Epithelial cell of alveolus of lung (primary cell): ENCODE measurements around the gene AKIP1. TPM values are rescaled to one million over a fixed set of nuclear protein-coding genes. Genes with fewer than 3 reads are reported as not detected.

Experiments used
- total RNA-seq: library from RNA; depleted of rRNA; stranded (reverse); fragments of >200 nt; gene quantifications from 2 replicates; pipeline ENCODE4 v1.2.1, GENCODE V29; 2015

AKIP1 gene, protein sequence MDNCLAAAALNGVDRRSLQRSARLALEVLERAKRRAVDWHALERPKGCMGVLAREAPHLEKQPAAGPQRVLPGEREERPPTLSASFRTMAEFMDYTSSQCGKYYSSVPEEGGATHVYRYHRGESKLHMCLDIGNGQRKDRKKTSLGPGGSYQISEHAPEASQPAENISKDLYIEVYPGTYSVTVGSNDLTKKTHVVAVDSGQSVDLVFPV
- 25.0 and 38.0 TPM in 2 replicates for total RNA-seq

DNA sequence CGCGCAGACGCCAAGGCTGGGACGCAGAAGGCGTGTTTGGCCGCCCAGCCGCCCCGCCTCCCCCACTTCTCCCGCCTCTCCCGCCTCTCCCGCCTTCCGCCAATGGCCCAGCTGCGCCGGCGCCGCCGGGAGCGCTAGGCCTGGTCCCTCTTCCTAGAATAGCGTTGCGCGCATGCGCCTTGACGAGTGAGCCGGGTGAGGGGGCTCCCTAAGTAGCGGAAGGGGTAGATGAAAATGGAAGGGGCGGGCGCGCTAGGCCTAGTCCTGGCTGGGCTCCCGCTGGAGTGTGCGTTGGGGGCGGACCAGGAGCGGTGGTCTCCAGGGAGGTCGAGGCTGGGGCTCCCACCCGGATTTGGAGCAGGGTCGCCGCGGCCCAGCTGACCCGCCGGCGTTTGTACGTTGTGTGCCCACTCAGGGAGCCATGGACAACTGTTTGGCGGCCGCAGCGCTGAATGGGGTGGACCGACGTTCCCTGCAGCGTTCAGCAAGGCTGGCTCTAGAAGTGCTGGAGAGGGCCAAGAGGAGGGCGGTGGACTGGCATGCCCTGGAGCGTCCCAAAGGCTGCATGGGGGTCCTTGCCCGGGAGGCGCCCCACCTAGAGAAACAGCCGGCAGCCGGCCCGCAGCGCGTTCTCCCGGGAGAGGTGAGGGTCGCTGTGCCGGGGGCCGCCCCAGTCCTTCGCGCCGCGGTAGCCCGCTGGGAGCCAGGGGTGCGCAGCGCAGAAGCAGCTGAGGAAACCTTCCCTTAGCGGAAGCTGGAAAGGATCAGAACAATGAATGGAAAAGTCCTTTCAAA, at the start of gene AKIP1:
AKIP1 (plus strand) TSS at position 161 of the 795 bp plus-strand sequence; CDS start at position 422, 261 bp downstream.

GRCh38 chr11:8932564-8933180, 21.7 kb downstream of the AKIP1 start, which contains the start of gene C11orf16:
TSS of gene C11orf16 (minus strand) at chr11:8932947. CDS start at chr11:8932308, 639 bp downstream.

DNA sequence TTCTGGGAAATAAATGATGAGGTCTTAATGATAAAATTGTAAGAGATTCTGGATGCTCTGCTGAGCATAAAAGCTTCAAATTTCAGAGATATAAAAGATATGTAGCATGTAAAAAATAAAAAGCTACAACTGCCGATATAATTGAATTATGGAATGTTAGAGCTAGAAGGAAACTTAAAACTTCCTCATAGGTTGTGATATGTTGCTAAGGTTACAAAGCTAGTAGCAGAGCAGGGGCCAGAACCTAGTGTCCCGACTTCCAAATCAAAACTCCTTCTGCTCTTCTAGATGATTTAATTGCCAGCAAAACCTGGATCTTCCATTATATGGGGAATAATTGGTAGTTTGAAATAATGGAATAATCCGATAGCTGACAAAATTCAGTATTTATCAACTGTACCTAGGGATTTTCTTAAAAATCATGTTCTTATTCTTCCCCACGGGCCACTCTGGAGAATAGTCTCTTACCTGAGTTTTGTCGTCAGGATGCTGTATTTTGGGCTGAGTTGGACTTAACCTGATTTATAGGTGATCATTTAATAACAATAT, 31.6 kb downstream of the AKIP1 start, which contains the start of gene ASCL3:
ASCL3 (minus strand) TSS at position 499 of the 549 bp plus-strand sequence. CDS start 4,855 bp downstream, outside the sequence.

DNA sequence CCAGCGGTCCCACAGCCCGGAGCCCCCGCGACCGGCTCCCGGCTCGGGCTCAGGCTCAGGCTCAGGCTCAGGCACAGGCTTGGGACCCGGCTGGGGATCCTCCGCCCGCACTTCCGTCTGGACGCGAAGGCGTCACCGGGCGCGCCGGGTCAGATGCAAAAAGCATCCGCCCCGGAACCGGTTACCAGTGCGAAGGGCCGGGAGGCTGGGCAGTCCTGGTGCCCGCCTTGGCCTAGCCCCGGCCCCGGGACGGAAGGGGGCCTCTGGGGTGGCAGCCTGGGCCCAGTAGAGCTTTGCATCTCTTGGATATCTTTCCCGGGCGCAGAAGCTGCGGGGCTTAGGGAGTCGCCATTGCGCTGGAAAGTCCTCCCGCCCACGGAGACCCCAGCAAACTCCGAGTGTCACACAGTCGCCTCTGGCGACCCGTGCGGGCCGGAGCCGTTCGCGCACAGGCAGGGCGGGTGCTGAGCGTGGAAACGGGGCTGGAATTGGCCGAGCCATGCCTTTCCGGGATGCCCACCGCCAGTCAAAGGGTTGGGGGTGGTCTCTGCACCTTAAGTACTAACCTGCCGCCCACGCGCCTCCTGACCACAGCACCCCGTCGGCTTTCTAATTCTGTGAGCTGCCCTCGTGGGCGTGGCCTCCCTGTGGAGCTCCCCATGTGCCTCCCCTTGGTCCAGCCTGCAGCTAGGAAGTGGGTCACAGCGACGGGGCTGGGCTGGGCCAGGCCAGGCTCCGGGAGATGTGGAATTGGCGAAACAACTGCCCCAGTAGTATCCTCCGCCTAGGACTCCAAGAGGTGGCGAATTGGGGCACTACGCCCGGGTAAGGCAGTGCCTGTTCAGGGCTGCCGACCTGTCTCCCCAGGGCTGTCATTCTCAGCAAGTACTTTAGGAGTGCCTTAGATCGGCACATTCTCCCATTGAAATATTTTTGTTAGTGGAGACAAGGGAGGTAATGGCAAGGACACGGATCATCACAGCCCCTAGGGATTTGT, 53.6 kb downstream of the AKIP1 start, which contains the start of gene TMEM9B:
TMEM9B (minus strand) TSS at position 119 of the 997 bp plus-strand sequence. CDS start 129 bp downstream, outside the sequence.

Other genes starting within 250 kb of the AKIP1 start
- gene TRIM66, start 228.5 kb upstream of the AKIP1 start, total RNA-seq: 2.5 and 5.8 TPM in 2 replicates
- gene RPL27A, start 228.4 kb upstream of the AKIP1 start, total RNA-seq: 1,623 and 1,999 TPM in 2 replicates
- not detected in 2 replicates for gene C11orf16, start 21.8 kb downstream of the AKIP1 start, total RNA-seq
- not detected in 2 replicates for gene ASCL3, start 31.8 kb downstream of the AKIP1 start, total RNA-seq
- gene TMEM9B, start 53.3 kb downstream of the AKIP1 start, total RNA-seq: 36.3 and 40.0 TPM in 2 replicates
- 2.2 and 20.8 TPM in 2 replicates for gene NRIP3, start 92.8 kb downstream of the AKIP1 start, total RNA-seq
- gene SCUBE2, start 180.4 kb downstream of the AKIP1 start, total RNA-seq: 0.26 and 1.1 TPM in 2 replicates